Thyroid gland (tissue), 4 donors: ENCODE measurements around the gene P2RY2.

Experiments used
- CTCF ChIP-seq, 6 experiments: fragments of 200-600 bp in 3 of 6; fragments of 450-650 bp in 3 of 6; sonication (generic) in 3 of 6; IDR thresholded peaks; one replicate each; pipeline ENCODE4 v1.5.1; 2016 to 2019; ENCODE audit warnings: antibody characterized with exemption in 6 of 6, mild to moderate bottlenecking in 2 of 6, inconsistent platforms in 1 of 6, moderate library complexity in 1 of 6
- POLR2A ChIP-seq, 2 donors: fragments of 450-650 bp; IDR thresholded peaks; one replicate each; pipeline ENCODE4 v1.6.1; 2017; ENCODE audit warnings: antibody characterized with exemption in 2 of 2, mild to moderate bottlenecking in 2 of 2, moderate library complexity in 1 of 2

- TF ChIP-seq CTCF (IDR thresholded peaks at IDR 0.05) (no peak), POLR2A (IDR thresholded peaks at IDR 0.05) (no peak)
Measured at GRCh38 chr11:73218830-73219215, 742 bp downstream of the P2RY2 start.
